ENCODE results near the gene GRB7. TPM values are rescaled to one million over a fixed set of nuclear protein-coding genes. Genes with fewer than 3 reads are reported as not detected.

The GRB7 gene
- total RNA-seq, 4 donors from 2014 or later: 0.44 TPM; not detected in 3

DNA sequence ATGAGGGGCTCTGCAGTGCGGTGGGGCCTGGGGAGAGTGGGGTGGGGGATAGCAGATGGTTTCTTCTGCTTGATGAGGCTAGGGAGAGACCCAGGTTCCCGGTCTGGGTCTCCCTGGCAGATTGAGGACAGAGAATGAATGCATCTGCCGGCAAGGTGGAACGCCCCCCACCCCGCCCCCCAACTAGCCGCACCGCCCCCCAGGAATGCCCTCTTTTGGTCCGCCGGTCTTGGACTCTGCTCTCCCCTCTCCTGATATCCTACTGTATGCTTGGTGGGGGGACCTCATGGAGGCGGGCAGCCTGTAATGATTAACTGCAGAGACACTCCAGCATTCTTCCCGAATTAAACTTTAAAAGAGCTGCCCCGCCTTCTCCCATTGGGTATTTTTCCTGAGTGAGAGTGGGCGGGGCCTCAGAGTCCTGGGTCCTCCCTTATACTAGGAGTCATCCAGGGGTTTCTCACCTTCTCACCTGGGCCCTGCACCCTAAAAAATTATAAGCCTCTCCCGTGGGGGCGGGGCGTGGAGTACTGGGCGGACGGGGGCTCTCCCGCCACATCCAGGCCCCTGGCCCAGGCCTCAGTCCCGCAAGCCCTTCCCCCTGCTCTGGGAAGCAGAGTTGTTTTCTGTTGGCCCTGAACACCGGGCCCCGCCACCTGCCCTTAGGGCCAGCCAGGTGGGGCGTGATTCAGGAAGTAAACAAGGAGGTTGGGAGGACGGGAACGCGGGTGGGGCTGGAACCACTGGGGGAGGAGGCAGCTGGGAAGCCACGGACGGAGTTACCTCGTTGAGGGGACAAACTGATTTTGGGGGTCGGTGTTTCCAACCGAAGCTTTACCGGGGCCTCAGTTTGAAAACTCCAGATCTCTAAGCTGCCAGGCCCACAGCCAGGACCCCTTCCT lies 1.5 kb downstream of the GRB7 start:
- TF ChIP-seq, protein P1, sequence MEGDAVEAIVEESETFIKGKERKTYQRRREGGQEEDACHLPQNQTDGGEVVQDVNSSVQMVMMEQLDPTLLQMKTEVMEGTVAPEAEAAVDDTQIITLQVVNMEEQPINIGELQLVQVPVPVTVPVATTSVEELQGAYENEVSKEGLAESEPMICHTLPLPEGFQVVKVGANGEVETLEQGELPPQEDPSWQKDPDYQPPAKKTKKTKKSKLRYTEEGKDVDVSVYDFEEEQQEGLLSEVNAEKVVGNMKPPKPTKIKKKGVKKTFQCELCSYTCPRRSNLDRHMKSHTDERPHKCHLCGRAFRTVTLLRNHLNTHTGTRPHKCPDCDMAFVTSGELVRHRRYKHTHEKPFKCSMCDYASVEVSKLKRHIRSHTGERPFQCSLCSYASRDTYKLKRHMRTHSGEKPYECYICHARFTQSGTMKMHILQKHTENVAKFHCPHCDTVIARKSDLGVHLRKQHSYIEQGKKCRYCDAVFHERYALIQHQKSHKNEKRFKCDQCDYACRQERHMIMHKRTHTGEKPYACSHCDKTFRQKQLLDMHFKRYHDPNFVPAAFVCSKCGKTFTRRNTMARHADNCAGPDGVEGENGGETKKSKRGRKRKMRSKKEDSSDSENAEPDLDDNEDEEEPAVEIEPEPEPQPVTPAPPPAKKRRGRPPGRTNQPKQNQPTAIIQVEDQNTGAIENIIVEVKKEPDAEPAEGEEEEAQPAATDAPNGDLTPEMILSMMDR (IDR thresholded peaks at IDR 0.05; ENCODE audit: low read depth): no peak

DNA sequence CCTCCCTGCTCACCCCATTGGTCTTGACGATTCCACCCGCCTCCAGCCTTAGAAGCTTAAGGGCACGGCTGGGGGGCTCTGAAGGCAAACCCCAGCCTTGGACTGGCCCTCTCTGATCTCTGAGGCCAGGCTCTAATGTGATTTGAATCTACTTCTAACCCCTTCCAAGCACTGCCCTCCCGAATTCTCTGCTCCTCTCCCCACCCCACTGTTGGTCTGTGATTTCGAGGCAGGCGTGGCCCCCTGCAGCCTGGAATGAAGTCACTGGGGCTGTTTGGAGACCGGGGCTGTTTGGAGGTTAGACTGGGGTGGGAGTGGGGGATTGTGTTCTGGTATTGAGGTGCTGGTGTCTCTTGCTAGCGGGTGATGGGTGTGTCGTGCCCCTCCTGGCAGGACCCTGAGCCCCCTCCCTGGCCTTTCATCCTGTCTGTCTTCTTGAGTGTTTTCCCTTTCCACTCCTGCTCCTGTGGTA lies 2.2 kb downstream of the GRB7 start:
- TF ChIP-seq, protein P1 (IDR thresholded peaks at IDR 0.05; ENCODE audit: low read depth): no peak

GRCh38 chr17:39740357-39741111 lies 2.8 kb downstream of the GRB7 start:
- TF ChIP-seq, protein P1 (IDR thresholded peaks at IDR 0.05; ENCODE audit: low read depth): no peak

- TF ChIP-seq, protein P1 (IDR thresholded peaks at IDR 0.05; ENCODE audit: low read depth): no peak
These were observed 4.6 kb downstream of the GRB7 start for GRCh38 chr17:39742126-39742855.

GRCh38 chr17:39742856-39743436 lies 5.2 kb downstream of the GRB7 start:
- TF ChIP-seq, protein P1 (IDR thresholded peaks at IDR 0.05; ENCODE audit: low read depth): no peak

DNA sequence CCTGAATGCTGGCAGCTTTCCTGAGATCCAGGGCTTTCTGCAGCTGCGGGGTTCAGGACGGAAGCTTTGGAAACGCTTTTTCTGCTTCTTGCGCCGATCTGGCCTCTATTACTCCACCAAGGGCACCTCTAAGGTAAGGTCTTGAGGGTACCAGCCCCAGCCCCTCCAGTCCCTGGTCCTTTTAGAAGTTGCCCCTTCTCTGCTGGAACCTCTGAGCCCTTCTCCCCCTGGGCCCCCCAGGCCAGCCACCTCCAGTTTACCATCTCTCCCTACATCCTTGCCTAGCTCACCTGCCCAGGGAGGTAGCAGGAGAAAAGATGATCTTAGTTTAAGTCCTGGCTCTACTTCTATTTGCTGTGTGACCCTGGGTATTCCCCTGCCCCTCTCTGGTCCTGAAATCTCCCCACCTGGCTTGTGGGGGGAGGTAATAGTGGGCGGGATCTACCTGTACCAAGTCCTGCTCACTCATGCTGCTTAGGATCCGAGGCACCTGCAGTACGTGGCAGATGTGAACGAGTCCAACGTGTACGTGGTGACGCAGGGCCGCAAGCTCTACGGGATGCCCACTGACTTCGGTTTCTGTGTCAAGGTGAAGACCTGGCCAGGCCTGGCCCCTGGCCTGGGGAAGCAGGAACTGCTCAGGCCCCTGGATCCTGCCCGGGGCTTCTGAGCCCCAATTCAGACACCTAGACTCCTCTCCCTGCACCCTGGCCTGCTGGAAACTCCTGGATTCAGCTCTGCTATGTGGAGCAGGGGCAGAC lies 6.5 kb downstream of the GRB7 start:
- TF ChIP-seq, protein P1 (IDR thresholded peaks at IDR 0.05; ENCODE audit: low read depth): no peak

Measured in subcutaneous adipose tissue (tissue), 4 donors.